WTC11 (cell line): ENCODE results near the gene ZFPM1. TPM values are rescaled to one million over a fixed set of nuclear protein-coding genes. Genes with fewer than 3 reads are reported as not detected.

Experiments used
- ATAC-seq: fragments of 200-7000 bp; cut with Tn5 transposase; 2 replicates; pipeline ENCODE4 v1.10.0; 2021; ENCODE audit warnings: mild to moderate bottlenecking, moderate library complexity
- CTCF ChIA-PET: fragments of 300-600 bp; sonication (Branson Sonifier 250); formaldehyde crosslinking; loops from one replicate; lab custom pipeline; 2021; ENCODE audit warnings: antibody characterized with exemption; lab: Charles Lee
- POLR2A ChIA-PET: fragments of 350-600 bp; sonication (Branson Sonifier 250); formaldehyde crosslinking; loops from one replicate; lab custom pipeline; 2021; ENCODE audit warnings: antibody characterized with exemption; lab: Charles Lee
- DNase-seq: peaks from one replicate; pipeline ENCODE4 v3.0.0; 2021; ENCODE audit warnings: low spot score
- H3K27ac Mint-ChIP-seq: 2 replicates; pipeline ENCODE4 v1.8.0; 2021; ENCODE audit warnings: mixed read lengths
- H3K27me3 Mint-ChIP-seq: 2 replicates; pipeline ENCODE4 v1.8.0; 2021; ENCODE audit warnings: low read depth, mild to moderate bottlenecking, moderate library complexity, mixed read lengths
- H3K36me3 Mint-ChIP-seq: 2 replicates; pipeline ENCODE4 v1.8.0; 2021; ENCODE audit warnings: mixed read lengths
- H3K4me1 Mint-ChIP-seq: 2 replicates; pipeline ENCODE4 v1.8.0; 2022; ENCODE audit warnings: mixed read lengths
- H3K4me3 Mint-ChIP-seq: 2 replicates; pipeline ENCODE4 v1.8.0; 2021; ENCODE audit warnings: mild to moderate bottlenecking, moderate library complexity, mixed read lengths
- H3K9me3 Mint-ChIP-seq: 2 replicates; pipeline ENCODE4 v1.8.0; 2021; ENCODE audit warnings: mixed read lengths
- AFF4 ChIP-seq: sonication (generic); formaldehyde crosslinking; IDR thresholded peaks from 2 replicates; pipeline ENCODE4 v1.8.1; 2023; ENCODE audit warnings: mild to moderate bottlenecking, missing genetic modification reagents, borderline replicate concordance
- ARID4B ChIP-seq: sonication (generic); formaldehyde crosslinking; IDR thresholded peaks from 2 replicates; pipeline ENCODE4 v1.8.0; 2023; ENCODE audit warnings: missing genetic modification reagents, mild to moderate bottlenecking, borderline replicate concordance
- ATF2 ChIP-seq: sonication (generic); formaldehyde crosslinking; IDR thresholded peaks from 2 replicates; pipeline ENCODE4 v1.8.1; 2022; ENCODE audit warnings: low read depth, missing genetic modification reagents, borderline replicate concordance
- CTCF ChIP-seq: fragments of 200-600 bp; IDR thresholded peaks from 2 replicates; pipeline ENCODE4 v1.8.0; 2022; ENCODE audit warnings: antibody characterized with exemption
- ERG ChIP-seq: fragments of 250-450 bp; sonication (Bioruptor Pico); IDR thresholded peaks from 2 replicates; pipeline ENCODE4 v1.8.0; 2021; ENCODE audit warnings: mild to moderate bottlenecking
- ESRRA ChIP-seq: sonication (generic); formaldehyde crosslinking; IDR thresholded peaks from 2 replicates; pipeline ENCODE4 v1.8.1; 2022; ENCODE audit warnings: mild to moderate bottlenecking, missing genetic modification reagents, borderline replicate concordance
- HMGA2 ChIP-seq: fragments of 250-450 bp; sonication (Bioruptor Pico); IDR thresholded peaks from 2 replicates; pipeline ENCODE4 v1.4.0; 2021; ENCODE audit warnings: mild to moderate bottlenecking, moderate library complexity
- JAZF1 ChIP-seq: fragments of 250-450 bp; sonication (Bioruptor Pico); IDR thresholded peaks from 2 replicates; pipeline ENCODE4 v1.9.0; 2021; ENCODE audit warnings: moderate library complexity, mild to moderate bottlenecking, inconsistent platforms
- MYBL2 ChIP-seq: sonication (generic); formaldehyde crosslinking; IDR thresholded peaks from 2 replicates; pipeline ENCODE4 v1.8.1; 2023; ENCODE audit warnings: mild to moderate bottlenecking, moderate library complexity, missing genetic modification reagents
- NR2C2 ChIP-seq: sonication (generic); formaldehyde crosslinking; IDR thresholded peaks from 2 replicates; pipeline ENCODE4 v1.8.0; 2022; ENCODE audit warnings: mild to moderate bottlenecking, missing genetic modification reagents
- OVOL2 ChIP-seq: fragments of 250-450 bp; sonication (Bioruptor Pico); IDR thresholded peaks from 2 replicates; pipeline ENCODE4 v1.9.0; 2021; ENCODE audit warnings: mild to moderate bottlenecking, borderline replicate concordance
- SOX15 ChIP-seq: fragments of 250-450 bp; sonication (Bioruptor Pico); IDR thresholded peaks from 2 replicates; pipeline ENCODE4 v1.9.0; 2021; ENCODE audit warnings: mild to moderate bottlenecking
- TCF7 ChIP-seq: sonication (generic); formaldehyde crosslinking; IDR thresholded peaks from 2 replicates; pipeline ENCODE4 v1.8.0; 2022; ENCODE audit warnings: mild to moderate bottlenecking, low read depth, missing genetic modification reagents, moderate library complexity
- ZNF121 ChIP-seq: sonication (generic); formaldehyde crosslinking; IDR thresholded peaks from 2 replicates; pipeline ENCODE4 v1.8.0; 2023; ENCODE audit warnings: missing genetic modification reagents
- ZNF232 ChIP-seq: sonication (generic); formaldehyde crosslinking; IDR thresholded peaks from 2 replicates; pipeline ENCODE4 v1.8.0; 2022; ENCODE audit warnings: mild to moderate bottlenecking, missing genetic modification reagents
- ZNF423 ChIP-seq: fragments of 250-450 bp; sonication (Bioruptor Pico); IDR thresholded peaks from 2 replicates; pipeline ENCODE4 v2.1.2; 2022; ENCODE audit warnings: mild to moderate bottlenecking, moderate library complexity
- total RNA-seq: library from RNA; stranded (reverse); gene quantifications from 3 replicates; pipeline ENCODE4 v1.2.3, GENCODE V29; 2021

Gene ZFPM1
- total RNA-seq, 1 experiment from 2014 or later: 9.3 TPM

- Mint-ChIP-seq H3K4me3 (no peak overlapping the region), H3K27ac (no peak overlapping the region), H3K9me3 (no peaks in the 10 kb centered on the region), H3K4me1 (peaks cover 9% of the 10 kb centered on the region; the same call in 1 of the 2 replicates), H3K36me3 (no peaks in the 10 kb centered on the region), H3K27me3 (no peaks in the 10 kb centered on the region)
- no peak for DNase-seq
- CTCF ChIA-PET: interaction anchor here (1.4 to 2.4 kb wide), 3 partner anchors 10 to 43 kb away, joined by 4 to 7 read pairs (median 4); no protein-coding TSS in a partner anchor
- POLR2A ChIA-PET: no interaction called here
- ATAC-seq: no peak
- TF ChIP-seq OVOL2 (CRISPR knock-in tag): no peak
- TF ChIP-seq ESRRA (CRISPR knock-in tag): no peak
- TF ChIP-seq SOX15 (CRISPR knock-in tag): no peak
- TF ChIP-seq TCF7 (CRISPR knock-in tag): no peak
- TF ChIP-seq AFF4: no peak
- TF ChIP-seq MYBL2 (CRISPR knock-in tag): no peak
- TF ChIP-seq ZNF423 (CRISPR knock-in tag): no peak
- TF ChIP-seq ARID4B (CRISPR knock-in tag): no peak
- no peak for TF ChIP-seq JAZF1 (CRISPR knock-in tag)
- TF ChIP-seq ERG (CRISPR knock-in tag): no peak
- no peak for TF ChIP-seq HMGA2
- TF ChIP-seq ZNF121: no peak
- no peak for TF ChIP-seq ATF2 (CRISPR knock-in tag)
- no peak for TF ChIP-seq CTCF
- TF ChIP-seq NR2C2 (CRISPR knock-in tag): no peak
- no peak for TF ChIP-seq ZNF232
These were observed 27.7 kb downstream of the ZFPM1 start for GRCh38 chr16:88480829-88481228.
